Daoy (cell line): ENCODE measurements around the gene FOSL2. TPM values are rescaled to one million over a fixed set of nuclear protein-coding genes. Genes with fewer than 3 reads are reported as not detected.

Source experiments
- DNase-seq: peaks from one replicate; pipeline ENCODE4 v3.0.0-alpha.2; 2015; ENCODE audit warnings: low read depth
- total RNA-seq: library from RNA; depleted of rRNA; stranded (reverse); fragments of >200 nt; shearing (Covaris generic); gene quantifications from 2 replicates; pipeline ENCODE4 v1.2.3, GENCODE V29; 2014

FOSL2 gene
- total RNA-seq, 1 experiment from 2014 or later: 56.0 TPM

DNA sequence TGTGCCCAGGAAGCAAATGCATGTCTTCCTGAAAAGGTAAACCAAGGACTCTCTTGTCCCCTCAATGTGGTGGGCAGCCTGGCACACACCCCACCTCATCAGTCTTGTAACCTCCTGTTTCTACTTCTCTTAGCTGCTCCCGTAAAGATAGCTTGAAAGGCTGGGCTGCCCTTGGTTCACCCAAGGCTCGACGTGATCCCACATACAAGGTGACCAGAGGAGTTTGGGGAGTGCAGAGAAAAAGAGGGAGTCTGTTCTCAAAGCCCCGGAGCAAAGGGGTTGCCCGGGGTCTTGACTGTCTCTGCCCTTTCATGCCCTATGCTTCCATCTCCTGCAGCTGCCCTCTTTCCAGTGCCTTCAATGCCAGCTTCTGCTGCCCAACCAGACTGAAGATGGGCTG, 18.3 kb upstream of the FOSL2 start:
- DNase-seq: no peak

DNA sequence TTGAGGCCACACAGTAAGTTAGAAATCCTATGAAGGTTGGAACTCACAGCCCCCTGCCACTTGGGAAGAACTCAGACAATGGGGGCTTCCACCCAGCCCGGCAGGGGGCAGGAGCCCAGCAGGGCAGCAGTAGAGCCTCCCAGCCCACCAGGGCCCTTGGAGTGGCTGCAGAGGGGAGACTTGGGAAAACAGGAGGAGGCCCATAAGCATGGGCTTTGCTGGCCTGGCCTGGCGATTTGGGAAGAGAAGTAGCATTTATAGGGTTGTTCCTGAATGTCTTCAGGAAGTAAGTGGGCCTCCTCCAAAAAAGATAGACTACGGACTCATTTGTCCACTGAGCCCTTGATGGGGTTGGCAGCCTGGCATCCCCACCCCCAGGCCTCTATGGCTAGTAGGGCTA, 17.4 kb upstream of the FOSL2 start:
- no peak for DNase-seq

DNA sequence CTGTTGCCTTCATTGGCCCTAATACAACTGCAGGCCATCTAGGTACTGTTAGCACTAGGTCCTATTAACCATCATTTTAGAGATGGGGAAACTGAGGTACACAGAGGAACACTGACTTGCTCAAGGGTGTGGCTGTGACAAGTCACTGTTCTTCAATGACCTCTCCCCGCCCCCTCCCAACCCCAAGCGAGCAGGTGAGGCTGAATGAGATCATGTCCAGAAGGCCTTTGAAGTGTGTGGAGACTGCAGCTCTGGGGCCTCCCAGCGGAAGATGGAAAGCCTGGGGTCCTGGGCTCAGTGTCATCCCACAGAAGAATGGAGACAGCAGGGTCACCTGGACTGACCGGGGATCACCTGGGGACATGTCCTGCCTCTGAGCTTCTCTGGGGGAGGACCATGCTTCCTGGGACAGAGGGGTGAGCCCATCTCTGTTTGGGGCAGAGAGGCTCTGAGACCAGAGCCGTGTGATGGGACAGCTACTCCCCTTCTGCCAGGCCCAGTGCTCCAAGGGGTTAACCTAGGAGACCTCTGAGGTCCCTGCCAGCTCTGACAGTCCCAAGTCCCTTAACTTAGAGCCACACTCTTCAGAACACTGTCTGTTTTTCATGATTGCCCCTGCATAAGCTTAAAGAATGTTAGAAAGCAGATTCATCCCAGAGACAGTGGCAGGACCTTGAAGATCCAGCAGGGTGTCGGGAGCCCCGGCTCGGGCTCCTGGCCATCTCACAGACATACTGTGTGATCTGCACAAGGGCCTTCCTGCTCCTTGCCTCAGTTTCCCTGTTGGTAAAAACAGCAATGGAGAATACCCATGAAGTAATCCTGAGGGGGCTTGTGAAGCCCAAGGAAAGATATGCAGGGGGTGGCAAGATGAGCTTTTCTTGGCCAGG, 16.7 kb upstream of the FOSL2 start:
- DNase-seq: no peak

- DNase-seq: no peak
Measured at GRCh38 chr2:28377195-28377816, 15.4 kb upstream of the FOSL2 start.

- DNase-seq: no peak
Measured at GRCh38 chr2:28377984-28378678, 14.5 kb upstream of the FOSL2 start.

DNA sequence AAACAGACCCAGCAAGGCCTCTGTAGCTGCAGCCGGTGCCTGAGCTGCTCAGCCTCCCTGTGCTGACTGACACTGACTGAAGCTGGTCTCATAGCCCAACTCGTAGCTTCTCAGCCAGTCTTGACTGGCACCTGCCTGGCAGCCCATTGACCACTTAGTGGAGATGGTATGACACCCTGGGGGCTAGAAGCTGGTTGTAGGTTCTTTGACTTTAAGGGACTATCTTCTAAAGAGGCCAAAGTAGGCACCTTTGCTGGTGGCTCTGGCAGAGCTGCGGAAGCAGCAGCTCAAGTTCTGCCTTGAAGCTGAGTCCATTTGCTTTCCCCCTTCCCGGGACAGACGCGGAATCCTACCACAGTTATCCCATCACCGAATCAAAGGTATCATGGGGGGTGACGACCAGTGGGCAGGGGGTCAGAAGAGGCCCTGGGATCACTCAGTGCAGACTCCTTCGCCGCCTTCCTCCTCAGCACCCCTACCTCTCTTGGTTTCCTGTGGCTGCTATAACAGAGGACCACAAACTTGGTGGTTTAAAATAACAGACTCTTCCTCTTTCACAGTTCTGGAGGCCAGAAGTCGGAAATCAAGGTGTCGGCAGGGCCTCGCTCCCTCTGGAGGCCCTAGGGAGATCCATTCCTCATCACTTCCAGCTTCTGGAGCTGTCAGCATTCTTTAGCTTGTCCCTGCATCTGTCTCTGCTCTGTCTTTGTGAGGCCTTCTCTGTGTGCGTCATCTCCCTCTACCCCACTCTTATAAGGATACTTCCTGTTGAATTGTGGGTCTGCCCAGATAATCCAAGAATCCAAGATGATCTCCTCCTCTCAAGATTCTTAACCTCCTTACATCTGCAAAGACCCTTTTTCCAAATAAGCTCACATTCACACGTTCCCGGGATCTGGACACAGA, 13.7 kb upstream of the FOSL2 start:
- no peak for DNase-seq

DNA sequence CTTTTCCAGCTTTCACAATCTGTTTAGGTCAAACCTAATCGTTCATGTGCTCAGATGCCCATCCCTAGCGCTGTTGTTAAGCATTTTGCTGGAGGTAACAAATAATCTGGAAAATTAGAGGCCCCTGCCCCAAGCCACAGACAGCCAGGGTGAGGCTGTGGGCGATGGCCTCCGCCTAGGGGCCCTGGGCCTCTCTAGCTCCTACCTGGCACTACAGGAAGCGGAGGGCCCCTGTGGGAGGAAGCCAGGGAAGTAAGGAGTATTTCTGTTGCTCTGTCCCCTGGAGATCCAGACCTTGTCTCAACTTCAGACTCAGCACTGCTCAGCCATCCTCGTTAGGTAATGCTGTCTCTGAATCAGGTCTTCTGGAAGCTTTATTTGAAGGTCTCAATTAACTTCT, 12.4 kb upstream of the FOSL2 start:
- no peak for DNase-seq

DNA sequence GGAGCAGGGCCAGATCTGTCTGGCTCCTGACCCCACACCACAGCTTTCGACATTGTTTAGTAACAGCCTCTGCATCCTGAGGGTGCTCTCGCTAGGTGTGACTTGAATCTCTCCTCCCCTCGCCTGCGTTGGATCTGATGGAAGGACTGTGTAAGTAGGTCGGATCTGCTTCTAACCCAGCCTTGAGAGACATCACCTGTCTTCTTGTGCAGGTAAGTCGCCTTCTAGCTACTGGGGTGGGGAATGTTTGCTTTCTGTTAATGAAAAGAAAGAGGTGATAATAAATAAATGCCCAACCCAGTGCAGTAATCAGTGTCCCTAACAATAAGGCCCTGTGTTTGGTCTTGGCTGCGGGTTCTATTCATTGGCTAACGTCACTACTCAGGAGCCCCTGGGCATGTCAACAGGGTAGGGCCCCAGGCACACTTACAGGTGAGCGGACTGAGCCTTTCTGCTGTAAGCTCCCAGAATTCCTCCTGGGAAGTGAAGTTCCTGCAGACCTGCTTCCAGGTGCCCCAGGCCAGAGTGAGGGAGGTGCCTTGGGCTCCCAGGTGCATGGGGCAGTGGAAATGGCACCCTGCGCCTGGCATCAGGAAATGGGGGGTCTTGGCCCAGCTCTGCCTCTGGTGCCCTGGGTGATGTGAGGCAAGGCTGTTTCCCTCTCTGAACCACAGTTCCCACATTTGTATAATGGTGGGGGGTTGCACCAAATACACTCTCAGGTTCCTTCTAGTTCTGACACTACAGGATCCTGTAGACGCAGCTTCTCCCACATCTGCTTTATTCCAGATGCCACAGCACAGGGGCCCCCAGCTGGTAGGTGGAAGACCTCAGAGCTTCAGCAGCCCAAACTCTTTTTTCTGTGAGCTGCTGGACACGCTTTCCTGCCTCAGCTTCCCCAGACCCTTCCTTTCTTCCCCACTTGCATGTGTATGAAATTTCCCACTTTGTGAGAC, 11.2 kb upstream of the FOSL2 start:
- no peak for DNase-seq

DNA sequence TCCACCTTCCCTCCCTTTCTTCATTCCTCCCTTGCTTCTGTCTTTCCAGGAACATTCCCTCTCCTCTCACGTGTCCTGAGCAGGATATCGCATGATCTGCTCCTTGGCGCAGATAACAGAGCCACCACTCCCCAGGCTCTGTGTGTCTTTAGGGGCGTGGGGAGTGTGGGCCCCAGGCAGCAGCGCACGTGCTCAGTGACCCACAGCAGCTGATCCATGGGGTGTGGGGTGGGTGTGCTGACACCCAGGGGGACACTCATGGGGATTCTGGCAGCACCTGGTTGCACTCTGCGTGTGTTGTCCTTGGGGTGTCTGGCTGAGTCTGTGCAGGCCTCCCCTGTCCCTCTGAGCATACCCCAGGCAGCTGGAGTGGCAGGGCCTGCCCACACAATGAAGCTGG, 9.9 kb upstream of the FOSL2 start:
- DNase-seq: no peak

- DNase-seq: peak; percentile 71
Measured at GRCh38 chr2:28387082-28387960, 5.3 kb upstream of the FOSL2 start.

- no peak for DNase-seq
Measured at GRCh38 chr2:28389399-28390240, 3.0 kb upstream of the FOSL2 start.

- peak; percentile 90 for DNase-seq
Measured at GRCh38 chr2:28390241-28390745, 2.4 kb upstream of the FOSL2 start.

DNA sequence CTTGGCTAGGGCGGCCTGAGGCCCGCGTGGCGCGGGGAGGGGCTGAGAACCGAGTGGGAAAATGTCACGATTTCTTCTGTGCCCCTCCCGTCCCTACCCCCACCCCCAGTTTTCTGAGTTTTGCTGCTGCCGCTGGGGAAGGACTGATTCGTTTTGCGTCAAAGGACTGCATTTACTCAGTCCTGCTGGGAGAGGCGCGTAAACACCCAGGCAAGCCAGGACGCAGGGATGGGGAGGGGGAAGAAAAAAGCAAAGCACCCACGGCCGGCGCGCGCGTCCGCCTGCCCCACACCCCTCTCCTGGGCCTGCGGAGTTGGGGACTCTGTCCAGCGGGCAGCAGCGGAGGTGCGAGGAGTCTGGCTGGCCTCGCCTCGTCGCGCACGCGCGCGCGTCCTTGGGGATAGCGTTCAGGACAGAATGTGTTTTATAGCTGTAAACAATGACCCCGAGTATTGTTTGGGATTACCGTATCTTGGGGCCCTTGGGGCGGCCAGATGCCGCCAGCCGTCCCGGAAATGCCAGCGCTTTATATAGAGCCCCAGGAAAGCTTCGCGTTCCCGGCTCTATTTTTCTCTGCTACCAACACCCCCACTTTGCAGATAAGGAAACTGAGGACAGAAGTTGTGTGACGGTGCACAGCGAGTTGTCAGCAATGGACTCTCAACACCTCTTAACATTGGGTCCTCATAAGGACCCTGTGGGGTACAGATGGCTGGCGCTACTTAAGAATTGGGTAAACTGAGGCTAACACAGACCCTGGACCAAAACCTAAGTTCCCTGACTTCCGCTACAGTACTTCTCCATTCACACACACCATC, 1.7 kb upstream of the FOSL2 start:
- peak; percentile 77 for DNase-seq

- DNase-seq: peak; percentile 89
Measured at GRCh38 chr2:28391564-28392296, 928 bp upstream of the FOSL2 start.

DNA sequence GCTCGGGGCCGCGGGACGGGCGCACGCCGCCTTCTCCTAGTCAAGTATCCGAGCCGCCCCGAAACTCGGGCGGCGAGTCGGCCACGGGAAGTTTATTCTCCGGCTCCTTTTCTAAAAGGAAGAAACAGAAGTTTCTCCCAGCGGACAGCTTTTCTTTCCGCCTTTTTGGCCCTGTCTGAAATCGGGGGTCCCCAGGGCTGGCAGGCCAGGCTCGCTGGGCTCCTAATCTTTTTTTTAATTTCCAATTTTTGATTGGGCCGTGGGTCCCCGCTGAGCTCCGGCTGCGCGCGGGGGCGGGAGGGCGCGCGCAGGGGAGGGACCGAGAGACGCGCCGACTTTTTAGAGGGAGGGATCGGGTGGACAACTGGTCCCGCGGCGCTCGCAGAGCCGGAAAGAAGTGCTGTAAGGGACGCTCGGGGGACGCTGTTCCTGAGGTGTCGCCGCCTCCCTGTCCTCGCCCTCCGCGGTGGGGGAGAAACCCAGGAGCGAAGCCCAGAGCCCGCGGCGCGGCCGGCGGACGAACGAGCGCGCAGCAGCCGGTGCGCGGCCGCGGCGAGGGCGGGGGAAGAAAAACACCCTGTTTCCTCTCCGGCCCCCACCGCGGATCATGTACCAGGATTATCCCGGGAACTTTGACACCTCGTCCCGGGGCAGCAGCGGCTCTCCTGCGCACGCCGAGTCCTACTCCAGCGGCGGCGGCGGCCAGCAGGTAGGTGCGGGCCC, 617 bp downstream of the FOSL2 start:
- peak; percentile 81 for DNase-seq

DNA sequence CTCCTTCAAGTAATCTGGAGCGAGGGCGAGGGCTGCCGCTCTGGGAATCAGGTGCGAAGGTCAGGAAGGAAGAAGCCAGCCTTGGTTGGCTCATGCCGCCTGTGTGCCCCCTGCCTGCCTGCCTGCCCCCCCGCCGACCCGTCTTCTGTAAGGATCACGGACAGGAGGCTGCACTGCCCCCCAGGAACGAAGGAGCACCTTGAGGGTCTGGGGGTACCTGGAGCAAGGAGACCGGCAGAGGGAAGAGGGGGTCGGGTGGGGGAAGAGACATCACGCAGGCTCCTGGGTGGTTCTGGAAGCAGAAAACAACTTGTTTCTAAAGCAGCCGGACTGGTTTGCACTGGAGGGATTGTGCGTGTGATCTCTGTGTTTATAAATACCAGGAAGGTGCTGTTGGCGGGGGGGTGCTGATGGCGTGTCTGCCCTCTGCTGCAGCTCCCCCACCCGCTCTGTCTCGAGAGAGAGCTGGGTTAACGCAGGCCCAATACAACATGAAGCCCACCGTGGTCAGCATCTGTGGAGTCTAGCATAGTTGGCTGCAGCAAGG, 1.7 kb downstream of the FOSL2 start:
- peak; percentile 51 for DNase-seq
